Anterior cingulate cortex (tissue), 58 donors: ENCODE data around the gene CLCN5.

ENCODE experiments used
- DNase-seq, 58 donors: peaks; one replicate each; lab custom pipeline; 2025; lab: John Stamatoyannopoulos, UW

Gene CLCN5

DNA sequence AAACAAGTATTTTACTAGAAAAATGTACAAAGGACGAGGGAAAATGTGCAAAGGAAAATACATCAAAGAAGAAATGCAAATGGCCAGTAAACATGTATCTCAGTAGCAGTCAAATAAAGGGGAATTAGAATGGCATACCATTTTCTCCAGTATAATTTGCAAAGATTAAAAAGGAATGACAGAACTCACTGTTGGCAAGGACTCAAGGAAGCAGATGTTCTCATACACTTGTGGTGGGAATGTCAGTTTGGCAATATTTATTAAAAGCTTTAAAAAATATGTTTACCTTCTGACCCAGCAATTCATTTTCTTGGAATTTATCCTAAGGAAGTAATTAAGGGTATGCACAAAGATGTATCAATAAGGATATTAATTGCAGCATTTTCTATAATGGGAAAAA is 7.6 kb downstream of the CLCN5 start:
- no peak for DNase-seq

DNA sequence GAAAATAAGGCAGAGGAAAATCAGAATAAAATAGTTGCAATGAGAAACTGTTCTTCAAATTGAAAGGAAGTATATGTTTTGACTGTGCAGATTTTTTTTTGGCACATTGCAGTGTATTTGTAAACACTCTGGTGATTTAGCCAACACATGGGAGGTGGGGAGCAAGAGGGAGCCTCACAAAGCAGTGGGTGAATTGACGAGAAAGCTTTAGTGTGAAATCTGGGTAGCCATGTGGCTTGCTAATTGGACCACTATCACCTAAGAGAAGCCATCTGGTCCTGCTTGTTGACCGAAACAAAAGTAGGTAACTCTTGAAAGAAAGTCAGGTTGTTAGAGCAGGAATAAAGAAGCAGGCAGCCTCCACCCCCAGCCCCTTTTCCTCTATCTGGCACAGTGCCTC is 10.4 kb downstream of the CLCN5 start:
- no peak for DNase-seq

DNA sequence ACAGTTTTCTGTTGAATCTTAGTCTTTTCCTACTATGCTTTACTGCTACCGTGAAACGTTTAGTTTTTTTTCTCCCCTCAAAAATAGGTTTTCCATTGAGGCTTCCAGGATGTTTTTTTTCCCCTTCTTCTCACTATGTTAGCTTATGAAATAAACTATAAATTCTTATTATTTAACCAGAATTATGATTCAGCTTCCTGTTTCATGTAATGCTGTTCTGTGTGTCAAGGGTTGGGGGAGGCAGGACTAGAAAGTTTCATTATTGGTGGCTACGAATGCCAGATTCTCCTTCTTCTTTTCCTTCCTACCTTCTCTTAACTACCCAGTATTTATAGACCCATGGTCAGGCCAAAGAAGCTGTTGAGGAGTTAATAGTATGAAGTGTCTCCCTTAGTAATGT is 11.8 kb downstream of the CLCN5 start:
- DNase-seq = no peak

DNA sequence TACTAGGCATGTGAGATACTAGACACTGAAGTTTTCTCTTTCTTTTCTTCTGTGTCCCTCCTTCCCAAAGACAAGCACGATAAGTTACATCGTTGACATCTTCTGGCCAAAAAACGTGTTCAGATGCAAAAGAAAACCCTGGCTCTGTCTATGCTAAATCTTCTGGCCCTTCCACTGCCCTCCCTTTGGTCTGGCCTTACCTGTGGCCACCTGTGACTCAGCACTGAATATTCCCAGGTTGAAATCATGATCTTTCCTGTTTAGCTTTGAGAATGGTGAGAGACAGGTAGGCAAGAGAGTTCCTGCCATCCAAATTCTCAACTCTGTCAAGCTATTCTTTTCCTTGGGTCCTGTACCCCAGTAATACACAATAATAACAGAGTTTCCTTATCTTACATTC is 12.3 kb downstream of the CLCN5 start:
- DNase-seq = no peak

DNA sequence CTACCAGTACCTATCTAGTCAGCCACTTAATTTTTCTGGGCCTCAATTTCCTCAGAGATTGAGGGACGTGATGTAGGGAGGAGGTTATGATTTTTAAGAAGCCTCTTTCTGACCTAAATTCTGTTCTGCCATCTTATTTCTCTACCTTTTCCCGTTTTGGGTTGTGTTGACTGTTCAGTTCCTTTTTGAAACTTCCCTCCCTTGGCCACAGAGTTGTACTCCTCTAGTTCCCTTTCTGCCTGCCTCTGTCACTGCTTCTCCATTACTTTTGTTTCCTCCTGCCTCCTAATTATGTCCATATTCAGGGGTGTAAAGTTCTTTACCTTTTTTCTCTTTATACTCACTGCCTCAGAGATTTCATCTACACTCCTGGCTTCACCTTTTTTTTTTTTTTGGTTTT is 25.4 kb downstream of the CLCN5 start:
- peak in 1 of 58 donors; percentile 3 for DNase-seq

DNA sequence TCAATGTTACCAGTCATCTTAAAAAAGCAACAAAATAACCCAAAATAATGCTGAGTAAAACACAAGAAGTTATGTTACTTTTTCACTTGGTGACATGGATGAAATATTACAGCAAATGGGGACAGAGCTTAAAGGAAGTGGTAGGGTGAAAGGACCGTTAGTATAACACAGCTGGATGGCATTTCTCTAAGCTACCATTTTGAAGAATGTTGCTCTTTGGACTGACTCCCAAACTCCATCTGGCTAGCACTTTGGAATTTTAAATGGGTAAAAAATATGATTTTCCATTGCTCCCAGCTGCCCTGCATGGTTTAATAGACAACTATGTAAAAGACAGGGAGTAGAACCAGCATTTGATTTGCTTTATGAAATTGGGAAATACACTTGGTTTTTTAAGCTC is 27.6 kb downstream of the CLCN5 start:
- no peak for DNase-seq

DNA sequence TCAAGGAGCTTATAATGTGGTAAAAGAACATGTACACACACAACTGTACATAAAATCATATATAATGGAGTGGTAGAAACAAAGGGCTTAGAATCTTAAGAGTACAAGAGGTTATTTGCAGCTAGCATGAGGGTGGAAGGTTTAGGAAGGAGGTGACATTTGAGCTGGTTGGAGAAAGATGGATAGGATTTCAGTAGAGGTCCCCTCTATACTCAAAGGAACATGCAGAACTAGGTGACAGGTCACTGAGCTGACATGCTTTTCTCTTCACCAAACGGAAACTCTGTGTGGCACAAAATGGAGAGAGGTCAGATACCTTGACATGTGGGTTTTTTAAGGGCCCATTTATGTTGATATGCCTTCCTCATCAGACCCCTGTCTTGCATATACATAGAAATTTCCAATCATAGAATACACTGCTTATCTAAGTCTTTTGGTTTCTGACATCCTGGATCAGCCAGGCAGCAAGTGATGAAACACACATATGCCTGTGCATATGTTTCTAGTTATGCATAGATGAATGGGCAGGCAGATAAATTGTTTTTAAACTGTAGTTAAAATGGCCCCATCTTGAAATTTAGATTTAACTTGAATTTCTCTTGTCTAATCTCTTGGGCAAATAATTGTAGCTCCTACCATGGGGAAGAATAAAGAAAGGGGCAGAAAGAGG is 29.3 kb downstream of the CLCN5 start:
- no peak for DNase-seq

DNA sequence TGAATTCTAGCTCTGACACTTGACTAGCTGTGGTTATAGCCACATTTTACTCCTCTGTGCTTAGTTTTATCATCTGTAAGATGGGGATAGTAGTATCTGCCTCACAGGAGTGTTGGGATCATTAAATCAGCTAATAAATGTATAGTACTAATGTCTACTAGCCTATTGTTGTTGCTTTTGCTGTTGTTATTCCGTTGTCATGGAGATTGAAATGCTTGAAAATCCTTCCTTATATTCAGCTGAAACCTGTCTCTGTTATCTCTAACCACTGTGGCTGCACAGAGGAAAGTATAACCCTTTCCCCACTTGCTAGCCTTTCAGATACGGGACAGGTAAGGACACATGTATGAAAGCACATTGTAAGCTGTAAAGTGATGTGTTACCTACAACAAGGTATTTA is 33.9 kb downstream of the CLCN5 start:
- no peak for DNase-seq

DNA sequence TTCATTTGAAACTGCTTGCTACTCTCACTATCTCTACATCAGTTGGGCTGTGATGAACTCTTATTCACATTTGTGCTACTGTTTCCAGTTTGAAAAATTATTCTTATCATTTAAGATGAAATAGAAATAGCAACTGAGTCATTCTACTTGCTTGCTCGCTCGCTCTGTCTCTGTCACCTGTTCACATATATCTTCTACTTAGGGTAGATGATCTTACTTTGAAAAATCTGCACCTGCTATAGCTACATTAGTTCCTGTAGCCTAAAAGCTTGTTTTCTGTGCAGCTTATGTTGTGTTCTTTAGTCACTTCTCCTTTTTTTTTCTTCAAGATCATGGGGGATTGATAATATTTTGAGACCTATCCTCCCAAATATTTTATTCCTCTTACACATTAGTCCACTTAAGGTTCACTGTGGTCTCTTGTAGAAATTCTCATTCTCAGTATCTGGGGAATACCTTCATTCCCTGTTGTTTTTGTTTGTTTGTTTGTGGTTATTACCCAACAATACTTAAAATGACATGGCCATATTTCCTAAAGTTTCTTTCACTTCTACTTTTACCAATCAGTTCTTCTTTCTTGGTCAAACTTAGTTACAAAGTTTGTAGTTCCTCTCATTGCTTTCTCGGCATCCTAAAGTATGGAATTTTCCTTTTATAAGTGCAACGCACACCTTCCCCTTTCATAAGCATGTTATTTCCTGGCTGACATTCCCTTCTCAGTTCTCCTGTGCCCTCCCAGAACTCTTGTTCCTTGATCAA is 36.5 kb downstream of the CLCN5 start:
- DNase-seq = no peak

DNA sequence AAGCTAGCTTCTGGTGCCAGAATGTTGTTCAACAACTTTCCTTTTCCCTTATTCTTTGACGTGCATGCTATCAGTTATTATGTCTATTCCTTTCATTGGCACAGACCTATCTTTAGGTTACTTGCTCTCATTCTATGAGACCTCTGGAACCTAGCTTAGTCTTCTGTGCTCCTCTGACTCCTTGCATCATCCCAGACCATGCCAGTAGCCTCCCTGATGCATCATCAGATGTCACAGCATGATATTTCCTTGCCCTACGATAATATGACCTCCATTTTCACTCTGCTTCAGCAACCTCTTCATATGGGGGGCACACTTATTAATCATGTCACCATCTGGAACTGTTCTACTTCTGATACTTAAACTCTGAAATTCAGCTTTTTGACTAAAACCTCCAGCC is 37.2 kb downstream of the CLCN5 start:
- no peak for DNase-seq

DNA sequence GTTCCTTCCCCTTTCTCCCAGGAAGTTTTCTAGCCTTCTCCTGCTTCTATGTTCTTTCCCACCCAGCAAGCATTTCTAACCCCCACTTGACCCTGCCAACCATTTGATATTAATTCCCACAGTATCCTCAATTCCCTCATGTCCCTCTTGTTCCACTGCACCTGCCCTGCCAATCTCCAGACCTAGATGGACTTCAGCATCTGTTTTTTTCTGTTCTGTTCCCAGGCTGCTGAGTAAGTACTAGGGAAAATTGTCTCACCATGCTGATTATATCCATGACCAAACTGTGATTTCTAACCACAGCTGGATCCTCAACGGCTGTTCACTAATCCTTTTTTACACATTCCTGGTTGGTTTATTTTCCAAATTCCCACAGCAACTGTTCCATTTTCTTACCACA is 37.7 kb downstream of the CLCN5 start:
- DNase-seq = no peak

DNA sequence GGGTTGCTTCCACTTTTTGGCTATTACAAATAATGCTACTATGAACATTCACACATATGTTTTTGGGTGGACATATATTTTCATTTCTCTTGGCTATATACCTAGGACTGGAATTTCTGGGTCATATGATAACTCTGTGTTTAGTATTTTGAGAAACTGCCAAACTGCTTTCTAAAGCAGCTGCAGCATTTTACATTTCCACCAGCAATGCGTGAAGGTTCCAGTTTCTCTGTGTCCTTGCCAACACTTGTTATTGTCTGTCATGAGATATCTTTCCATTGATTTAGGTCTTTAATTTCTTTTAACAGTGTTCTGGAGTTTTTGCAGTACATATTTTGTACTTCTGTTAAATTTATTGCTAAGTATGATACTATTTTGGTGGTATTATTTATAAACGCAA is 48.3 kb downstream of the CLCN5 start:
- no peak for DNase-seq

DNA sequence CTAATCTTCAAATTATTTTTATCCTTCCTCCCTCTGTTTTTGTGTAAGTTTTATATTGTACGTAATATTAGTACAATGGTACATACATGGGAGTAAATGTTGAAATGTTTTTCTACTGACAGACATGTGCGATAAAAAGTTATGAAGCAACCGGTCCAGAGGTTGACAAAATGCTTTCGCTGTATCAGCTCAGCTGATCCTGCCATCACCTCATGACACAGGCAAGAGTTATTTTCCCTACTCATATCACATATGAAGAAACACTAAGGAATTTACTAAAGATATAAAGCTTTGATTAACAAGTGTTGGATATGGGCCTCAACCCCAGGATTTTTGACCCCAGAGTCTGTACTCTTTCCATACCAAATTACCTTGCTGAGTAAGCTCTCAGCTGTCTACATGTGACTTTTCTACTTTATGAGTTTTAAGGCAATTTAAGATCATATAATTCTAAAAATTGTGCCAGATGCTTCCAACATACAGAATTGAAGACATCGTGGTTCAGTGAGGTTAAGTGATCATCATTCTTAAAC is 50.0 kb downstream of the CLCN5 start:
- DNase-seq = no peak

DNA sequence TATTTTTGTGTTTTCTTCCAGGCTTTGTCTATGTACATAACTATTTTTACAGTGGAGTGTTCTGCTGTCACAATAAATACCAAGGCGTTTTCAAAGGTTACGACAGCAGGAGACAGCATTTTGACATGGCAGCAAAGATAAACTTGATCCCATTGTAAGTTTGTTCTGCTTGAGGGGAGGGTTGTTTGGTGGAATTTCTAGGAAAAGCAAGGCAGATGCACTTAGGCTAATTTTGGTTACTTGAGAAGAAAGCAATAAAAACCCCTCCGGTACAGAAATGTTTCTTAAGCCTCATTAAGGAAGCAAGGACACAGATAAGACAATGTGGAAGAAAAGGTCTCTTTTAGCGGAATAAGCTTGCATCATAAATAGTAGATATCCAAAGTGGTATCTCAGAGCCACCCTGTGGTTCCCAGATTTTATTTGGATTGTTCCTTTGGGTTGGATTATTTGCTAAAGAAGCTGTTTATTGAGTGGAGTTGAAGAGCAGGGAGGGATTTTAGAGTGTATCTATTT is 54.3 kb downstream of the CLCN5 start:
- no peak for DNase-seq

DNA sequence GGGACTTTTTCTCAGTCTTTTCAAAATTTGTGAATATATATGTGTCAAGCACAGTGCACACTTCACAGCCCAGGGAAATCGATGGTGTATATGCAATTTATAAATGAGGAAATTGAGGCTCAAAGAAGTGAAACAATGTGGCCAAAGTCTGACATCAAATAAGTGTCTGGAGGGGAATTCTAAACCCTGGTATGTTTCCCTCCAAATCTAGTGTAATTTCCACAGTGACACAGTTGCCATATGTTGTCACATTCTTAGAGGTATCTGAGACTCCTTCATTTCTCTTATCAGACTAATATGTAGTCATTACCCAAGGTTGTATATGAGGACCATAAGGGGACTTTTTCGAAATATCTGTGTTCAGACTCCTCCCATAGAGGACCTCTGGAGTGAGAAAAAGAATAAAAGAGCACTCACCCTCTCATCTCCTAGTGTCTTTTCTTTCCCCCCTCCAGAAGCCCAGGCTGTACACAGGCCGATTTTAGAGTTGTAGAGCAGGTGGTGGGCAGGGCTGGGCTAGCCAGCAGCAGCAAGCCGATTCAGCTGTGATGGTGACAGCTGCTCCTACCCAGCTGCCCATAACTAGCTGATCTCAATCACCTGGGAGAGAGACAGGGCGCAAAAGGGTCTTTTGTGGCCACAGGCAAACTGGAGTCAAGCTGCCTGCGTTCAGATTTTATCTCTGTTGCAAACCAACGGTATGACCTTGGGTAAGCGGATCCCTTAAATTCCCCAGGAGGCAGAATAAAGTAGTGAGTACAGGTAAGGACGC is 55.1 kb downstream of the CLCN5 start:
- DNase-seq = no peak

DNA sequence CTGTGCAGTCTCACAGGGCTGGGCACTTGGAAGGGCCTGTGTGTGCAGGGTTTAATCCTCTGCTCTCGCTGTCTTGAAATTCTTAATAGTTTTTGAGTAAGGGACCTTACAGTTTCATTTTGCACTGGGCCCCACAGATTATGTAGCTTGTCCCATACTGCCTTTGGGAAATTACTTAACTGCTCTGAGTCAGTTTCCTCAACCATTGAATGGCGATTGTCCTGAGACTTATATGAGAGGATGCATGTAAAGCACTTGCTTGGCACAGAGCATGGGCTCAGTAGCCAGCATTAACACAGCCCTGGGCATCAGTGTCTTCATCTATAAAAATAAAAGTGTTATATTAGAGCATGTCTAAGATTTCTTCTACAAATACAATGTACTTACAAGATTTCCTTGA is 55.8 kb downstream of the CLCN5 start:
- DNase-seq = no peak

DNA sequence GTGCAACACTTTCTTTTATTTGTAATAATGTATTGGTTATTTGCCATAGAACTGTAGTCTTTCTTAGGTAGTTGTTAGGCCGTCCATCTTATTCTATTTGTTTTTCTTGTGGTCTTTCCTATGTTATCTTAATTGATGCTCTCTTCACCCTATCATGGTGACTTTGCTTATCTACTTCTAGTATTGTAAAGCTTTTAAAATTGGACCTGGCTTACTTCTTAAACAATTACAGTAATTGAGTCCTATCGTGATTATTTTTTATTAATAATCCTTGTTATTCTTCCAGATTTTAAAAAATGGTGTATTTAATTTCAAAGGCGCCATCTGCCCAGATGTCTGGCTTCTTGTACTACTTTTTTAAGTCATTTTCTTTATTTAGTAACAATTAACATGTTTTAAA is 63.7 kb downstream of the CLCN5 start:
- DNase-seq = no peak

DNA sequence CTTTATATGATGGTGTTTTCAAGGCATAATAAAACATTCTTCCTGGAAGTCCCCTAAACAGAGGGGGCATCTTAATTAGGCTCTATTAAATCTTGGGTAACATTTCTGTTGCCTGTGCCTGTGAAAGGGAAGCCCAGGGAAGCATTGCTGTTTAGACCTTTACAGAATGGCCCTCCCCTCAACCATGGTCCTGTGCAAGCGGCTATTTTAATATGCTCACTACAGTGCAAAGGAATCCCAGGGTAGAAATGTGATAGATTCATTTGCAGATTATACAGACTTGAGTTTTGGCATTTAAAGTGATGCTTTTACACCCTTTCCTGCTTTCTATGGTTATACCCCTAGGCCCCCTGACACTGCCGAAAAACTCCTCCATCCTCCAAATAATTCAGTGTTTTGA is 65.3 kb downstream of the CLCN5 start:
- no peak for DNase-seq

DNA sequence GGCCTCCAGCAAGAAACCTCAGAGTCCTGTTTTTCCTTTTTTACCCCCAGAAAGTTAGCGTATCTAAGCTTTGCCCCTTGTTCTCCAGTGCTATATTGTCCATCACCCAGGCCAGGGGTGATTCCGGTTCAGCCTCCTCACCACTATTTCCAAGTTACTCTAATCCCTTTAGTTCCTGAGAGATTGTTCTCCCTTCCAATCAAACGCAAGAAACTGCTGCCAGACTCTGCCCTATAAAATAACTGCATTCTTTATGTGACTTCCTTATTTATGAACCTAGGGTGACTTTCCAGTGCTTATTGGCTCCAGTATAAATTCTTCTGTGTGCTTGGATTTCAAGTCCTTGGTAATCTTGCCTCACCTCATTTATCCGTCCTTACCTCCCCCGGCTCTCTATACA is 65.7 kb downstream of the CLCN5 start:
- DNase-seq = no peak

DNA sequence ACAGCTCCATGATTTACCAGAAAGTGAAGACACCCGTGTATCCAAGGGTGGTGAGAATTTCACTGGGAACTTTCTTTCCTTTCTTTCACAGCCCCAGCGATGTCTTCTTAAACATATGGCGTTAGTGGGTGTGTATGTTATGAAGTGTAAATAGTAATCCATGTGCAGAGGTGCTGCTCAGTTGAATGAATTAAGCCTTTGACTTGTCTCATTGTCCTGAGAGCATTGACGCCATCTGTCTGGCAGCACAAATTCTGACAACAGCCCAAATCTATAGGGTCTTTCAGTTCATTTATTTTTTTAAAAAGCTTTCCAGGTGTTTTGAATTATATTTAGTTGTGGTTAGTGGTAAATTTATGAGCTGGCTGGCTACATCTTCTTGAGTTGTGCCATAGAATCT is 69.4 kb downstream of the CLCN5 start:
- peak in 1 of 58 donors; percentile 0 for DNase-seq

DNA sequence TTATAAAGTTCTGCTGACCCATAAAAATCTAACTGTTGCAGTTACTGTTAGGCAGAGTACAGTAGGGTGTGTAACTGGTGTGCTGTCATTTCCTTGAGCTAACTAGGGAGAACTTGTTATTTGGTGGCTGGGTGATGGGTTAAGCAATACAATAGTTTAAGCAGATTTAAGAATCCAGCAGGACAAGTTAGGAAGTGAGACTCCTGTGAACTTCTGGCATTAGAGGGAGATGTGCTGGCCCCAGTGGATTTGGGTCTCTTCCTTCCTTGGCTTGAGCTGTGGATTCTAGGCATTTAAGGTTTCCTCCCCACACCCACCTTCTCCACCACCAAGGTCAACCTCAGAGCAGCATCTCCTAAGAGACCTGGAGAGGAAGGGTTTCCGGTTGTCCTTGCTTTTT is 70.5 kb downstream of the CLCN5 start:
- DNase-seq = no peak
